Measurements from ENCODE around the gene NAA38. TPM values are rescaled to one million over a fixed set of nuclear protein-coding genes. Genes with fewer than 3 reads are reported as not detected.
"Not testable (repeated sequence)": the region's sequence is repeated elsewhere in the genome, so short reads cannot be mapped to it uniquely, and the experiment has no call there.

NAA38 gene
- total RNA-seq, 1 donor from 2014 or later, result 101 TPM

DNA sequence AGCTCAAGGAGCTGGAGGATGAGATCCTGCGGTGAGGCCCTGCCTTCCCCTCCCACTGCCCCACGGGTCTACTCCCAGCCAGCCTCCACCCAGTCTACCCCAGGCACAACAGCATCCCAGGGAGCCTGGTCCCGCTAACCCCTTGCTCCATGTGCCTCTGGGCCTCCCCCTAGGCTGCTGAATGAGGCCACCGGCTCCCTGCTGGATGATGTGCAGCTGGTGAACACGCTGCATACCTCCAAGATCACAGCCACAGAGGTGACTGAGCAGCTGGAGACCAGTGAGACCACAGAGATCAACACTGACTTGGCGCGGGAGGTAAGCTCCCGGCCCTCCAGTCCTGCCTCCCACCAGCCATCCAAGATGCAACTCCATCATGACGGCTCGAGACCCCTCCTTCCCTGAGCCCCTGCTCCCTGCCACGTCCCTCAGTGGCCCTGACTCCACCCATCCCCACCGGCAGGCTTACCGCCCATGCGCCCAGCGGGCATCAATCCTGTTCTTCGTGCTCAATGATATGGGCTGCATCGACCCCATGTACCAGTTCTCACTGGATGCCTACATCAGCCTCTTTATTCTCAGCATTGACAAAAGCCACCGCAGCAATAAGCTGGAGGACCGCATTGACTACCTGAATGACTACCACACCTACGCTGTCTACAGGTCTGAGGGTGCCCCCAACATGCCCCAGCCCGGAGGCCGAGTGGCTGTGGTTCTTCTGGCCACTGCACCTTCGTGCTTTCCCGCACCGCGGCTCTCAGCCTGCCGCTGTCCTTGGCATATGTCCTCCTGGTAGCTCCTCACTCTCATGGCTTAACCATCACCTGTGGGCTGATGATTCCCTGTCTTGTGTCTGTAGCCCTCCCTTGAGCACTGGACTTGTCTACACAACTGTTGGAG lies 38.4 kb downstream of the NAA38 start:
- DNase-seq, result no peak
- intact Hi-C loops (cut with DNase I), result no loop called here
- ATAC-seq (ENCODE audit: poor library complexity), result no peak

DNA sequence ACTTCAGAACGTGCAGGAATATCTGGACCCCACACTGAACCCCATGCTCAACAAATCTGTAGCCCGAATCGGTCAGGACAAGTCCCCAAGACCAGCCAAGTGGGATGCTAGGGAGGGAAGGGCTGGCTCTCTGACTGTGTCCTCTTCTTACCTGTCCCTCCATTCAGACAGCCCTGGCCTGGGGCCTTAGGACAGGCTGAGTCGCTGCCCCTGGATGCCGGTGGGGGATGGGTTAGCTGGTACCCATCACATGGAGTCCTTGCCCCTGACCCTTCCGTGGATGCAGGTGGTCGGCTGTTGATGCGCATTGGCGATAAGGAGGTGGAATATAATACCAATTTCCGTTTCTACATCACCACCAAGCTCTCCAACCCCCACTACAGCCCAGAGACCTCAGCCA lies 39.3 kb downstream of the NAA38 start:
- DNase-seq (no peak), ATAC-seq (ENCODE audit: poor library complexity) (no peak)
- intact Hi-C loops (cut with DNase I), result no loop called here

GRCh38 chr17:7817643-7817964 lies 39.8 kb downstream of the NAA38 start:
- ATAC-seq (ENCODE audit: poor library complexity), result no peak
- intact Hi-C loops (cut with DNase I), result no loop called here
- no peak for DNase-seq

- no peak for ATAC-seq (ENCODE audit: poor library complexity)
Observed at GRCh38 chr17:7816926-7817642, 40.3 kb downstream of the NAA38 start.

DNA sequence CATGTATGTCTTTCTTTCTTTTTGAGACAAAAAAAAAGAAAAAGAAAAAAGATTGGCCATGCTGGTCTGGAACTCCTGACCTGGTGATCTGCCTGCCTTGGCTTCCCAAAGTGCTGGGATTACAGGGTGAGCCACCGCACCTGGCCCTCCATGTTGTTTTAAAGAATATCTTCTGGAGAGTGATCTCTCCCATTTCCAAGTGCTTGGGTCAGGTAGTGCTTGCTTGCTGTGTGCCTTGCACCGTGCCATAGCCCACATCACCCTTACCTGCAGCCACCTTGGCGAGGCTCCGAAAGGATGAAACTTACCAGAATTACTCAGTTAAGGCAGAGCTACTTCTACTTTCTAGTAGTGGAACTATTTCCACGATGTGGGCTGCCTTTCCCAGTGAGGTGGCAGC lies 42.4 kb downstream of the NAA38 start:
- intact Hi-C loops (cut with DNase I), result no loop called here
- no peak for DNase-seq
- no peak for ATAC-seq (ENCODE audit: poor library complexity)

More at GRCh38 chr17:7816926-7817642, 40.3 kb downstream of the NAA38 start:
- DNase-seq, result no peak
- intact Hi-C loops (cut with DNase I), result no loop called here

- intact Hi-C loops (cut with DNase I), result no loop called here
- no peak for DNase-seq
- no peak for ATAC-seq (ENCODE audit: poor library complexity)
Observed at GRCh38 chr17:7811251-7811650, 46.1 kb downstream of the NAA38 start.

DNA sequence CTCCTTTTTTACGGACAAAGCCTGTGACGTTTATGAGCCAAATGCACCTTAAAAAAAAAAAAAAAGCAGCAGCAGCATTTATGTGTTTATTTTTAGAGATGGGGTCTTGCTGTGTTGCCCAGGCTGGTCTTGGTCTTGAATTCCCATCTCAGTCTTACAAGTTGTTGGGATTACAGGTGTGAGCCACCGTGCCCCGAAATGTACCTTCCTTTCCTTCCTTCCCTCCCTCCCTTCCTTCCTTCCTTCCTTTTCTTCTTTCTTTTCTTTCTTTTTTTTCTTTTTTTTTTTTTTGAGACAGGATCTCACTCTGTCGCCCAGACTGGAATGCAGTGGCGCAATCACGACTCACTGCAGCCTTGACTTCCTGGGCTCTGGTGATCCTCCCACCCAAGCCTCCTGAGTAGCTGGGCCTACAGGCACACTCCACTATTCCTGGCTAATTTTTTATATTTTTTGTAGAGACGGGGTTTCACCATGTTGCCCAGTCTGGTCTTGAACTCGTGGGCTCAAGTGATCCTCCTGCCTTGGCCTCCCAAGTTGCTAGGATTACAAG lies 47.5 kb downstream of the NAA38 start:
- ATAC-seq (ENCODE audit: poor library complexity); DNase-seq; intact Hi-C loops (cut with DNase I): not testable (repeated sequence)

DNA sequence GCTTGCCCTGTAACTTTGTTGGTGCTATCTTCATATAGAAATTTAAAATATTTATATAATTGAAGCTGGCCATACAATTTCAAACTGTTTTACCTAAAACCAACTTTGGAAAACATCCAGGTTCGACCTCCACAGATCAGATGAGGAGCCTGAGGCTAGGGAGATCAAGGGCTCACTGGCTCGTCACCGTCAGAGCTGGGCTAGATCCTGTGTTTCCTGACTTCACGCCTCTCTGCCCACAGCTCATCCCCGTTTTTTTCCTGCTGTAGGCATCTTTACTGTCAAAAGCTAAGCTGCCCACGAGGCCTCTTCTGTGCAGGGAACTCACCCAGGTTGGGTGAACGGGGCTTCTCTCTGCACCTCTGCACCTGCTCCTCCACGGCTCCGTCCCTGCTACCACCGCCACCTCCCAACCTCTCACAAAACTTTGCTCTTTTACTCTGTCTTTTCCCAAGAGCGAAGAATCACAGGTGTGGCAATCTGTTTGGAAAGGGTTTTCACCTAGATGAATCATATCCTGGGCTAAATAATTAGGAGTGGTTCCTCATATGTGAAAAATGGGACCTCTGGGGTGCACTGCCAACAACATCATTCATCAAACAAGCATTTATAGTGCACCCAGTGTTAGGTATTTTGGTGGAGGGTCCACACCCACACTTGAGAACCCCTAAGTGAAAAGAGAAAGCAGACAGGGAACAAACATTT lies 48.1 kb downstream of the NAA38 start:
- intact Hi-C loops (cut with DNase I), result no loop called here

GRCh38 chr17:7807206-7807605 lies 50.2 kb downstream of the NAA38 start:
- intact Hi-C loops (cut with DNase I), result no loop called here
- DNase-seq (no peak), ATAC-seq (ENCODE audit: poor library complexity) (no peak)

More for the DNA sequence above, 48.1 kb downstream of the NAA38 start:
- DNase-seq (no peak), ATAC-seq (ENCODE audit: poor library complexity) (no peak)

Other genes with a start within 250 kb of the NAA38 start
- gene FXR2, start 242.7 kb downstream of the NAA38 start, total RNA-seq, result 101 TPM
- gene SAT2, start 229.7 kb downstream of the NAA38 start, total RNA-seq, result 80.0 TPM
- gene SHBG, start 227.4 kb downstream of the NAA38 start, total RNA-seq, result 0.54 TPM
- gene ATP1B2, start 206.6 kb downstream of the NAA38 start, total RNA-seq, result 3.1 TPM
- 11.5 TPM for gene TP53, start 170.1 kb downstream of the NAA38 start, total RNA-seq
- 4.2 TPM for gene WRAP53, start 169.1 kb downstream of the NAA38 start, total RNA-seq
- 0.13 TPM for gene EFNB3, start 152.4 kb downstream of the NAA38 start, total RNA-seq
- gene DNAH2, start 139.8 kb downstream of the NAA38 start, total RNA-seq, result not detected
- 27.9 TPM for gene KDM6B, start 23.3 kb downstream of the NAA38 start, total RNA-seq
- 32.4 TPM for gene TMEM88, start 2.5 kb downstream of the NAA38 start, total RNA-seq
- 24.2 TPM for gene CYB5D1, start 444 bp upstream of the NAA38 start, total RNA-seq
- gene CHD3, start 31.2 kb upstream of the NAA38 start, total RNA-seq, result 13.7 TPM
- 0.78 TPM for gene RNF227, start 58.7 kb upstream of the NAA38 start, total RNA-seq
- 0.38 TPM for gene KCNAB3, start 72.3 kb upstream of the NAA38 start, total RNA-seq
- gene TRAPPC1, start 74.4 kb upstream of the NAA38 start, total RNA-seq, result 110 TPM
- gene CNTROB, start 74.6 kb upstream of the NAA38 start, total RNA-seq, result 8.8 TPM
- gene GUCY2D, start 145.1 kb upstream of the NAA38 start, total RNA-seq, result not detected
- not detected for gene ALOX15B, start 181.5 kb upstream of the NAA38 start, total RNA-seq
- gene ALOX12B, start 230.2 kb upstream of the NAA38 start, total RNA-seq, result not detected